GM21737 (cell line): ENCODE measurements around the gene HEATR5B.
"Not testable (repeated sequence)": the region's sequence is repeated elsewhere in the genome, so short reads cannot be mapped to it uniquely, and the experiment has no call there.

Experiments used
- ATAC-seq: cut with Tn5 transposase; IDR thresholded peaks from one replicate; pipeline ENCODE4 v1.9.1; 2021; ENCODE audit warnings: mild to moderate bottlenecking, moderate library complexity; ENCODE audit not compliant: unreplicated experiment

Gene HEATR5B

DNA sequence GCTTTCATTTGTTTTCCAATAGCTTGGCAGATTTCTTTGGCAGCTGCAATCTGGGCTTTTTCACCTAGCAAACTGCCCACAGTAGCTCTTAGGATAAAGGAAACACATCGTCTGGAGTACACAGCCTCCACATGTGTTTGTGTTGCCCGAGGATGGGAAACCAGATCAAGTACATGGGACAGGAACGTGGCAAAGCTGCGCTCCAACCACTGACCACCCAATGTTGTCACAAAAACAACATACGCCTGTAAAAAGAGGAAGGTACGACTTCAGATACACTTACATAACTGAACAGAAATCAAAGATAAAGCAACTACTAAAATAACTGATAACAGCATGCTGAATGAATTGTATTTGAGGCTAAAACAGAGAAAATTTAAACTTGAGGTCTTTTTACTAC is 15.5 kb downstream of the HEATR5B start:
- ATAC-seq = no peak

DNA sequence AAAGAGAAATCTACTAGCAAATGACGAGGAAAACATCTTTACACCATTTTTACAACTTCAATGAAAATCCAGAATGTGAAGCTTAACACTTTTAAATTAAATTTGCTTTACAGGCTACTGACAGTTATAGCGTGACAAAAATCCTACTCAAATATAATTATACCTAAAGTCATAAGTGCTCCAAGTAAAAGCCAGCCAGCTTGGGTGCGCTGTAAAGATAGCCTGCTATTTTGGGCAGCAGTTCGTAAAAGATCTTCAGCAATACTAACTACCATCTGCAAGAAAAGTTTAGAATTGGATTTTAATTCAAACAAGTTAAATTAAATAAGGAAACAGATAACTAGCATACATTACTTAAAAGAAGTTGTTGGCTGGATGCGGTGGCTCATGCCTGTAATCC is 22.4 kb downstream of the HEATR5B start:
- no peak for ATAC-seq

- ATAC-seq = no peak
Observed at GRCh38 chr2:37061013-37061711, 23.0 kb downstream of the HEATR5B start.

DNA sequence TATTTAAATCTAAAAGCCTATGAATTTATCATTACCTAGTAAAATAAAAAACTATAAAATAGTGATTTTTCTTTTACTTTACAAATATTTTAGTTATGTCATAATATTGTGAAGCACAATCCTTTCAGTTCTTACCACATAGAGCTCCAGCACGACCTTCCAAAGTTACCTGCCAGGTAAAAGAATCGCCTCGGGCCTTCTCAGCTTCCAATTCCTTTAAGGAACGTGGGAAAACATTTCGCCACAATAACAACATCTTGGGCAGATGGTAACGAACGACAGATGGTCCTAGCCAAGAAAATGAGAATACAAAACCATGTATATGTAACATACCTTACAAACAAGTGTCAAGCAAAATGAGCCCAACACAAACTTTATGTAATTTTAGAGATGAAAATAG is 23.7 kb downstream of the HEATR5B start:
- ATAC-seq = no peak

GRCh38 chr2:37059841-37060240 is 24.3 kb downstream of the HEATR5B start:
- ATAC-seq = no peak

- ATAC-seq = no peak
Observed at GRCh38 chr2:37052600-37053332, 31.4 kb downstream of the HEATR5B start.

GRCh38 chr2:37039580-37039979 is 44.6 kb downstream of the HEATR5B start:
- ATAC-seq = no peak

DNA sequence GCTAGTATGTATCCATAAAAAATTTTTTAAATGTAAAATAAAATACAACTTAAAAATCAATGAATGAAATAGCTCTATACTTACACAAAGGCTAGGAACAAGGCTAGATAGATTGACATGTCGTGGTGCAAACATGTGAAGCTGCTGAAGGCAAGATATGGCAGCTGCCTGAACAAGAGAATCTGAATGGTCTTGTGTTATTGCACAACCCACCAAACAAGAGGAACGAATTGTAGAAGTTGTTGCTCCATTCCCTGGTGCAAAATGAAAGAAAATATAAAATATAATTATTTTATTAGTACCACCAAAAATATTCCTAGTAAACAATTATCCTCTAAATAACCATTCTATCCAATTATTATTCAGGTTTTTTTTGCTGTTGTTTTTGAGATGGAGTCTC is 46.4 kb downstream of the HEATR5B start:
- ATAC-seq = no peak

DNA sequence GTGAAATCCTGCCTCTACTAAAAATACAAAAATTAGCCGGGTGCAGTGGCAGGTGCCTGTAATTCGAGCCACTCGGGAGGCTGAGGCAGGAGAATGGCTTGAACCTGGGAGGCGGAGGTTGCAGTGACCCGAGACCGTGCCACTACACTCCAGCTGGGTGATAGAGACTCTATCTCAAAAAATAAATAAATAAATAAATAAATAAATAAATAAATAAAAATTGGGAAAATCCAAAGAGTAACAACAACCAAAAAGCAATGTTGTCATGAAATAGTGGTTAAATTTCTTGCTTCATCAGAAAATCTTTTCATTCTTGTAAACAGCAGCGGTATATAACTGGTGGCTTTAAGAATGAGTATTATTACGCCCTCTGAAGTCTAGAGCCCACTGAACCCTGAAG is 54.4 kb downstream of the HEATR5B start:
- ATAC-seq = no peak

- ATAC-seq = no peak
Observed at GRCh38 chr2:37026050-37026449, 58.1 kb downstream of the HEATR5B start.

DNA sequence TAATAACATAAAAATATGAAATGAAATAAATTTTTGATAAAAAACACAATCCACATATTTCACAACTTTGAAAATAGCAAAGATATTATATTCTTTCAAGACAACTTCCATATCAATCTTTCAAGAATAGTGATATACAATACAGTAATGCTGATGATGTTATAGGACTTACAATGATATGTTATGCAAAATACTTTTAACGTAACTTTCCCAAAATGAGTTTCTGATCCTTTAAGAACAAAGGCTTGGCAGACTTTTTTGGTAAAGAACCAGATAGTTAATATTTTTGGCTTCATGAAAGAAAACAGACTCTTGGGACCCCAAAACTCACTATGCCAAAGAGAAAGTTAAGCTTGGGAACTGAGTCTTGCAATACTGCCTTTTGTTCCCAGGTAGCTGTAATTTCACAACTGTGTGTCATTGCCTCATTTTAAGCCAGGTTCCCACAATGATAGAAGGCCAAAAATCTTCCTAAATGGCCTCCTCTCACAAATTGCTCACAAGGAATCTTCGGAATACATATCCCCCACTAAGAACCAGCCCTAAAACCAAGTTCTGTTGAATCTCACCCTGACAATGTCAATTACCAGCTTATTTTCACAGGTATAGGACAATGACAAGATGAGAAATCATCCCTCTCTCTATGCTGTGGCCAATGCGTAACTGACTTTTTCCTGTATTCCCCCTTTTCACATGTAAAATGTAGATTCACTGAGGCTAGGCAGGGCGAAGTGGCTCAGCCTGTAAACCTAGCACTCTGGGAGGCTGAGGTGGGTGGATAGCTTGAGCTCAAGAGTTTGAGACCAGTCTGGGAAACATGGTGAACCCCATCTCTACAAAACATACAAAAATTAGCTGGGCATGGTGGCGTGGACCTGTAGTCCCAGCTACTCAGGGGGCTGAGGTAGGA is 63.0 kb downstream of the HEATR5B start:
- no peak for ATAC-seq

DNA sequence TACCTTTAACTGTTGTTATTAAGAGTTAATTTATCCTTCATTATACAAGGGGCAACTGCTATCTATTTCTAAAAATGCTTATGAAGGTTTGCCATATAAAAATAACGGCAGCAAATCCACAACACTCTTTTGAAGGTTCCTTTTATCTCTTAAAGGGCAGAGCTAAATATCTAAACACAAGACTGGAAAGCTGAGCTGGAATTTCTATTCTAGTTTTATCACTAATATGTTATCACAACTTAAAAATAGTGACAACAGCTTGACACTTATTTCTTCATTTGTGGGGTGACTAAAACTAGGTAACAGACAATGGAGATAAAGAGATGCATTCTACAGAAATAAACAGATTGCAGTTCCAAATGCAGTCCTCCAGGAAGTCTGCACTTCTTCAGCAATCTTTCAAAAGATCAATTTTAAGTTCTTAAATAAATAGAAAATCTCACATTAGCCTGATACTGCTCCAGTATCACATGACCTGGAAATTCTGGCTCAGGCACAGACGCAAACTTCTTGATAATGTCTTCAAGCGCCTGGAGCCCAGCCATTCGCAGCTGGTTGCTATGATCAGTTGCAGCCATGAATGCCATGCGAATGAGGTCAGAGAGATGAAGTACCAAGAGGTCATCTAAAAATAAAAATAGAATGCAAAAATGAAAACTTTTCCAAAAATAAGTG is 63.8 kb downstream of the HEATR5B start:
- no peak for ATAC-seq

- peak; percentile 6 for ATAC-seq
Observed at GRCh38 chr2:37013315-37013641, 70.9 kb downstream of the HEATR5B start.

DNA sequence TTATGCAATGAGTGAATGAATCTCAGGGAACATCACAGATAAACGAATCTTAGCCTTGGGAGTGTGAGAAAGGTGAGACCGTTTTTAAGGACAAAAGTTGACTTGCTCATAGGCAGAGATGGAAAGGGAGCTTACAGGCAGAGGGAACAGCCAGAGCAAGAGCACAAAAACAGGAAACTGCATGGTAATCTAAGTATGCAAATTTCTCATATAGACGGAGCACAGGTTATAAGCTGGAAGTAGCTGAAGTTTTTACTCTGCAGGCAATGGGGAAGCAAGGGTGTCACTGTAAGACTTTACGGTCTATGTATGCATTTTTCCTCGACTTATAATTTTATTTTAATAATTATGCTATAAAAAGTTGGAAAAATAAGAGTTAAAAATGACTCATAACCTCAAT is 73.0 kb downstream of the HEATR5B start:
- ATAC-seq = peak; percentile 52

DNA sequence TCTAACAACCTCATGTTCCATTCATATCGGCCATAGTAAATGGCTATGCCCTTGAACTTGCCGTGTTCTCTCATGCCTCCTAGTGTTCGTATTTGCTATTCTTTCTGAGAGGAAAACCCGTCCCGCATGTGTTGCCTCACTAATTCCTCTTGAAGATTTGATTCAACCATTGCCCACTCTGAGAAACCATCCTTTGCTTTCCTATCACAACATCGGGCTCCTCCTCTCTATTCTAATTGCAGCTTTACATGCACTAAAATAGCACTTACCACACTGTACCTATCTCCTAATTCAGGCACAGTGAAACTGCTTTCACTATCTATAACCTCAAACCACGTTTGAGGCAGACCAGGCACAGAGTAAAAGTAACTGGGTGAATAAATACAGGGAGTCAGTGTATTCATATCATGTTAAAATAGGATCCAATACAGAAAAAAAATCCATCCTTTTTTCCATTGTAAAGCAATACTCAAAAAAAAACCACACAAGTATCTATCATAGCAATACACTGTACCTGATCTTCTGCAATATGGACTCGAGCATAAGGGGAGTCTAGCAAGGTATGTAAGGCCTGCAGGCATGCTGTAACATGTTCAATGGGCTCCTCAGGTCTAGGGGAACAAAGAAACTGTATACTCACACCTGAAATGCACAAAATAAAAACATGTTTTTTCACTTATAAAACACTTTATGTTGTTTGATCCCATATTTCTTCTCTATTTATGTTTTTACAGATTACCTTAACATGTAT is 78.9 kb downstream of the HEATR5B start:
- ATAC-seq = peak; percentile 99

- ATAC-seq = no peak
Observed at GRCh38 chr2:37000988-37001556, 83.1 kb downstream of the HEATR5B start.

DNA sequence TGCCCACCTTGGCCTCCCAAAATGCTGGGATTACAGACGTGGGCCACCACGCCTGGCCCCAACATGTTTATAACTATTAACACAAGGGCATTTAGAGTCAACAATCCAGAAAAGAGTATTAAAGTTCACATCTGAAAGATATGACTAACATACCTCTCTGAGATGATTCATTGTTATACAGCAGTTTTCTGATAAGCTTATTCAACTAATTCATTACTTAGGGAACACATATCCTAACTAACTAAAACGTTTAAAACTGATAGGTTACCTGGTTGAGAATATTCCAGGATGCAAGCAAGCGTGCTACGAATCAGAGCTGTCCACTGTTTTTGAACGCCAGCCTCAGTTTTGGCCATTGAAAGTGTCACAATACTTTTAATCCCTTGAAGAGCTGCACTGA is 83.9 kb downstream of the HEATR5B start:
- no peak for ATAC-seq

DNA sequence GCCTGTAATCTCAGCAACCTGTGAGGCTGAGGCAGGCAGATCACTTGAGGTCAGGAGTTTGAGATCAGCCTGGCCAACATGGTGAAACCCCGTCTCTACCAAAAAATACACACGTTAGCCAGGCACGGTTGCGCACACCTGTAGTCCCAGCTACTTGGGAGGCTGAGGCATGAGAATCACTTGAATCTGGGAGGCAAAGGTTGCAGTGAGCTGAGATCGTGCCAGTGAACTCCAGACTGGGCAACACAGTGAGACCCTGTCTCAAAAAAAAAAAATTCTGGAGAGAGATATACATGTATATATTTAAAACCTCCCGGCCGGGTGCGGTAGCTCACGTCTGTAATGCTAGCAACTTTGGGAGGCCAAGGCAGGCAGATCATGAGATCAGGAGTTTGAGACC is 84.8 kb downstream of the HEATR5B start:
- ATAC-seq = not testable (repeated sequence)

DNA sequence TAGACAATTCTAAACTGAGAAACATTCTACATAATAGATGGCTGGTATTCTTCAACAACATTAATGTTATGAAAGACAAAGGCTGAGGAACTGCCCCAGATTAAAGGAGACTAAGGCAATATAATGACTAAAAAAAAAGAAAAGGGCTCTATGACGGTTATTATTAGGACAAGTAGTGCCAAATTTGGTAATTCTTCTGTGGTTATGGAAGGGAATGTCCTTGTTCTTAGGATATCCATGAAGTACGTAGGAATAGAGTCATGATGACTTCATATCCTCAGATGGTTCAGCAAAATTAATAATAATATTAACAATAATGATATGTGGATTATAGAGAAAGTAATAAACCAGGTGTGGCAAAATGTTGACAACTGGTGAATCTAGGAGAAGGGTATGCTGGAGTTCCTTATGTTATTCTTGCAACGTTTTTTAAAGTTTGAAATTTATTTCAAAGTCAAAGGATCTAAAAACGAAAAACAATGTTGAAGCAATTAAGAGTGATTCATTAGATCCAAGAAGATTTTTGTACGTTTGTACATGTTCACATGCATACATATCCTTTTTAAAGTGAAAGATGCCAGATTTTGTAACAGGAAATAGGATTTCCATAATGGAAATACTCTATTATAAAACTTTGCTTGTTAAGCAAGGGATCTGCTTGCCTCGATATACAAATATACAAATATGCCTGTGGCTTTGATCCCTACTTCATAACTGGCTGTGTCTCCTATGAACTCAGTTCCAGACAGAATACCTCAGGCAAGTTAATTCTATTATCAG is 90.1 kb downstream of the HEATR5B start:
- no peak for ATAC-seq
